NCI-H526 (cell line): ENCODE data around the gene PRKAR2B.

Source experiments
- DNase-seq, 2 experiments: peaks; one replicate each; lab custom pipeline; 2025; lab: John Stamatoyannopoulos, UW

PRKAR2B gene

DNA sequence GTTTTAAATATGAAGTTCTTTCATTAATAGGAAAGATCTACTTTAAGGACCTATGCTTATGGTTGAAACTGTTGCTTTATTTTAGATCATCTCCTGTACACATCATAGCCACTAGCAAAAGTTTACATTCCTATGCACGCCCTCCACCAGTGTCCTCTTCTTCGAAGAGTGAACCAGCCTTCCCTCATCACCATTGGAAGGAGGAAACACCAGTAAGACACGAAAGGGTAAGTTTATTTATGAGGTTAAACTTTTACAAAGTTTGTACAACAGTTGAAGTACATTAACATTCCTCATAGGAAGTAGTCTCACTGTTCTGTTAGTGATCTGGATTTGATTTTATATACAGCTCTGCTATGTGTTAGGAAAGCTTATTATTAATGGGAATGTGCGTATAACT is 141.2 kb downstream of the PRKAR2B start:
- no peak for DNase-seq

DNA sequence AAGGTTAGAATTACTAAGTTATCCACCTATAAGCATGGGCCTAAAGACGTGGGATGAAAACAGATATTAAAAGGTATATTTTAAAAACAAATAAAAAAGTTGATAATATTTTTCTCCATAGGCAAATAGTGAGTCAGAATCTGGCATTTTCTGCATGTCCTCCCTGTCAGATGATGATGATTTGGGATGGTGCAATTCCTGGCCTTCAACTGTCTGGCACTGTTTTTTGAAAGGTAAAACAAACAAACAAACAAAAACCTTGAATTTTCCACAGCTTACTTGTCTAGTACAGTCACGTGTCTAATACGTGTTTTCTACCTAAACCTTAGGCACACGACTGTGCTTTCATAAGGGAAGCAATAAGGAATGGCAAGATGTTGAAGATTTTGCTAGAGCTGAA is 141.7 kb downstream of the PRKAR2B start:
- no peak for DNase-seq

DNA sequence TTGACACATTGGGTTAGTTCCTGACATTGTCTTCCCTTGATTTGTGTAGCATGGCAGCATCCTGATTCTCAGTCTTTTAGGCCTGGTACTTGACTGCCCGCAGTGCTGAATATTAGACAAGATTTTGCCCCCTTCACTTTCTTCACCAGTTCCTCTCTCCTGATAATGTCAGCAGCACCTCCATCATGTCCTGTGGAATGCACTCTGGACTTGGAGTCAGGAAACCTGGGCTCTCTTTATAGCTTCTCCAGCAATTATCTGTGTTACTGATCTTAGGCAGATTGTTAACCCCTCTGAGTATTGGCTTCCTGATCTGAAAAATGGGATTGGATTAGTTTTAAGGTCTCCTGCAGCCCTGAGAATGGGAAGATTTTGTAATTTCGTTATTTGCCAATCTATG is 143.3 kb downstream of the PRKAR2B start:
- DNase-seq: no peak

DNA sequence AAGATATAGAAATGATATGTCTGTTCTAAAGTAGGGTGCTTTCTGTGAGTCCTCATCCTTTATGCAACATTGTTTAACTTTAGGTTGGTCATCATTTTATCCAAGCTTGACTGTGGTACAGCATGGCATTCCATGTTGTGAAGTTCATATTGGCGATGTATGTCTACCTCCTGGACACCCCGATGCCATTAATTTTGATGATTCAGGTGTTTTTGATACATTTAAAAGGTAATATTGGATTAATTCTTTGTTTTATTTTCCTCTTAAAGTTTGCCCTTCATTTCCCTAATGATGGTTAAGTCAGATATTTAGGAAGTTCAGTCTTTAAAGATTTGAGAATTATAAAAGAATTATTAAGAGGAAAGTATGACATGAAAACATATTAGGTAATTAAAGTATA is 145.6 kb downstream of the PRKAR2B start:
- no peak for DNase-seq

DNA sequence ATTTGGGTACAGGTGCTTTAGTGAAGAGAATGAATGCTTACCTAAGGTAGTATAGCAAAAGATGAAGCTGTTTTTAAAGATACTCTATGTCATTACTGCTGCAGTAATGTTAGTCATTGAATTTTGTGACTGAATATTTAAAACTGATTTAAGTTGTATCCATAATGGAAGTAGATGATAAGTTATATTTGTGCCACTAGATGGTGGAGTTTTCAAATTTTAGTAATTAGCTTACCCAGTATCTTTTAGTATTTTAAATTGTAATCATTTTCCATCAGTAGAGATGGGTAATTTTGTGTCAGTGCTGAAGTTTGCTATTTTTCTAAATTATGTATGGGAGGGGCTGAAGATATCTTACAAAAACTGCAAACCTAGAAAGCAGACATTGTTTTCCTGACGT is 149.5 kb downstream of the PRKAR2B start:
- DNase-seq: no peak

DNA sequence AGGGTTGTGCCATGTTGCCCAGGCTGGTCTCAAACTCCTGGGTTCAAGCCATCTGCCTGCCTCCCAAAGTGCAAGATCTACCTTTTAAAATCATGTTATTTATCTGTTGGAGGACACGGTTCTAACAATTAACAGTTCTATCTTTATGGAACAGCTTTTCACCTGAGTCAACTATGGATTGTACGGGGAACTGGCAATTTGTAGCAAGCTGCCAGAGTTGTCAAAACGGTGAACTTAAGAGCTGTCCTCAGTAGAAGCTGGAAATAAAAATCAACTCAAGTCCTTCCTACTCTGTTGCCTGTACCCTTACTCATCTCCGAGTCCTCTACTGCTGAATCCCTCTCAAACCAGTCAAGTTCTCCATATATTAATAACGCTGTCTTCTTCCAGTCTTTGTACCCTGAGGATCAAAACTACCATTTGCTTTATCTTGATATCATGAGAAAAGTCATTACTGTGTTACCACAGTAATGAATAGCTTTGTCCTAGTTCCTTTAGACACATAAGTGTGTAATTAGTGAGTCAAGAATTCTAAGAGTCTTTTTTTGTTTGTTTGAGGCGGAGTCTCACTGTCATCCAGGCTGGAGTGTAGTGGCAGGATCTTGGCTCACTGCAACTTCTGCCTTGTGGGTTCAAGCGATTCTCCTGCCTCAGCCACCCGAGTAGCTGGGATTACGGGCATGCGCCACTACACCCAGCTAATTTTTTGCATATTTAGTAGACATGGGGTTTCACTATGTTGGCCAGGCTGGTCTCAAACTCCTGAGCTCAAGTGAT is 152.5 kb downstream of the PRKAR2B start:
- no peak for DNase-seq

DNA sequence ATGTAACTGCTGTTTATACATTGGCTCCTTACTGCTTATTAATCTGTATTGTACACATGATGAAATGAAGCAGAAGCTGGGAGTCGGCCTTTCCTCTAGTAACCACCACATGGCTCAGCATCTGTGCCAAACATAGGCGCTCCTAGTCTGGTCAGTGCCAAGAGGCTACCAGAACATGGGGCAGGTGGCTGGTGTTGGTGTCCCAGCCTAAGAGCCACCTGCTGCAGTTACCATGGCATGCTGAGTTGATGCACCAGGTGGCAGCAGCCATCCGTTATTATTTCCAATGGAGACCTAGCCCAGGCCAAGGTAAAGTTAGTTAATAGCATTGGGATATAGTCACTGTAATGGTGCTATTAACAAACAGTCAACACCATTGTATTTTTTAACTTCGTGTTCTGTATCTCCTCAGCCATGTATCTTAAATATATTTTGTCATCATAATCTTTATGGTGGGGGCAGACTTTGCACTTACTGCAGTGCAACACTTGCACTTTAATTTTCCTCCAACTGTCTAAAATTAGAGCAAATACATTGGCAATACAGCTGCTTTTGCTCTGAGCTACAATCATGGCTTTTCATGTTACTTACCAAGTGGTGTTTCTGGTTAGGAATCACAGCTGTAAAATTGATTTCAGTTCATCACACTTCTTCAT is 157.4 kb downstream of the PRKAR2B start:
- DNase-seq: peak; percentile 38 to 84

DNA sequence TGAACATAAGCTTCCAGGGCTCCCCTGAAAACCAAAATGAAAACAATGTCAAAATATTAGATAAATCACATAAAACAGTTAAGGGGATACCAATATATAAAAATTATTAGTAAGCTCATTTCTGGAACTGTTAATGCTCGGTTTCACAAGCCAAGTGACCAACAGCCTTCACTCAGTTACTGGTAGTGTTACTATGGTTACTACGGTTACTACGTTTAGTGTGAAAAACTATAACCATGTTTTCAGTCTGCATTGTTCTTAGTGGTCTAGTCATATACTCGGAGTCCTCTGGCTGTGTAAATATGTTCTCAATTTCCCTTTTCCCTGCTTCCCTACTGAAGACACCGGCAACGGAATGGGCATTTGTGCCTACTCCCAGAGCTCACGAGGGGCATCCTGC is 159.1 kb downstream of the PRKAR2B start:
- no peak for DNase-seq

DNA sequence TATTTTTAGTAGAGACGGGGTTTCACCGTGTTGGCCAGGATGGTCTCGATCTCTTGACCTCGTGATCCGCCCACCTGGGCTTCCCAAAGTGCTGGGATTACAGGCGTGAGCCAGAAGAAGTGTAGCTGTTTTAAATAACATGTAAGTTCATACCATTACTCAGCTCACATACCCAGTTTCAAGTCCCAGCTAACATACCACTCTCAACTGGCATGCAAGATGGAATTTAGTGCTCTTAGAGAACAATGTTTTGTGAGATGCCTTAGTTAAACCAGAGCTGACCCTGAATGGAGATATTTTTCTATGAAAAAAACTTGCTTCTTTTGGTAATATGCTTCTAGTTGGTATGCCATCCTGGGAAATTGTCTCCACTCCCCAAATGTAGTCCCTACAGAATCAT is 161.6 kb downstream of the PRKAR2B start:
- no peak for DNase-seq

DNA sequence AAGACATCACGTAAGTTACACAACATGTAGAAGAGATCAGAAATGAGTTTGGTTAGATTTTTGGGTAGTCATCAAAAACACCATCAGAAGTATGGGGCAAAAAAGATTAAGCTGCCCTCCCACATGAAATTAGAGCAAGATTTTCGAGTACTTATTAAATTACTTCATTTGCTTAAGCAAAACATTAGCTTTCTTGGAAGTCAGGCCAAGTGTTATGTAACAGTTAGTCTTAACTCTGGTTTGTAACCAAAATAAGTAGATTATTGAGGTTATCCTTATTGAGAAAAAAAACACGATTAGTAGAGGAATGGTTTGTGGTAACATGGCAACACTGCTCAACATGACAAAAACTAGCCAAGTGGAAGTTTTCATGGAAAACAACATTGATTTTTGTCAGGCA is 162.2 kb downstream of the PRKAR2B start:
- no peak for DNase-seq

DNA sequence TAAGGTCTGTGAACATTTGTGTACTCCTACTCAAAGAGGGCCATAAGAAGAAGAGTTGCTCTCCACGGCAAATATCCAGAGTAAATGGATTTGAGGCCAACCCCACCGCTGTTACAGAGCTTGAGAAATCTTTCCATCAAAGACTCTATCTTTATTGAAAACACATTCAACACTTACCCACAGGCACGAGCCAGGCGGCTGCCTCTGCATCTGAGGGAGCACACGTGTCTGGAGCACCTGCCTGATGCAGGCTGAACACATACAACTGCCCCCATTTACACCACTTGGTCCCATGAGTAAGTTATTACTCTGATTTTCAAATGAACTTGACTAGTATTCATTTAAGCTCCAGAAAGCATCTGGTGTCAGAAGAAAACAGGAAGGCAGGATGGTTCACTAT is 163.0 kb downstream of the PRKAR2B start:
- DNase-seq: no peak

DNA sequence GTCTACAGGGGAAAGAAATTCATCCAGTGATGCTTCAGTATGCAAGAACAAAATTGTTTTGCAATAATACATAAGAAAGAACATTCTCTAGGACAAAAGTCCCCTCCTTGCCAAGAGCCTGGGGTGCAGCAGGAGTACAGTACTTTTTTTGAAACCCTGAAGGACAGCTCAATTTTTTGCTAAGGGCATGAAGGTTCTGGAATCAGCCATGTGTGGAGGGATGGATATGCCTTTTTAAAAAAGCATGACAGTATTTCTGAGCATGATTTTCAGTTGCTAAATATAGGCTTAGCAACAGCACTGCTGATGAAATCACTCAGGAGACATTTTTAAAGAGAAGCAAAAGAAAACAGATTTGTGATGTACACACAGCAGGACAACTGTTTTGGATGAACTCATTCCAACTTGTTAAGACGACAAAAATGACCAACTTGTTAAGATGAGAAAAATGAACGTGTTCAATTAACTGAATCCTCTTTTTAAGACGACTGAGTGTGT is 163.6 kb downstream of the PRKAR2B start:
- no peak for DNase-seq

DNA sequence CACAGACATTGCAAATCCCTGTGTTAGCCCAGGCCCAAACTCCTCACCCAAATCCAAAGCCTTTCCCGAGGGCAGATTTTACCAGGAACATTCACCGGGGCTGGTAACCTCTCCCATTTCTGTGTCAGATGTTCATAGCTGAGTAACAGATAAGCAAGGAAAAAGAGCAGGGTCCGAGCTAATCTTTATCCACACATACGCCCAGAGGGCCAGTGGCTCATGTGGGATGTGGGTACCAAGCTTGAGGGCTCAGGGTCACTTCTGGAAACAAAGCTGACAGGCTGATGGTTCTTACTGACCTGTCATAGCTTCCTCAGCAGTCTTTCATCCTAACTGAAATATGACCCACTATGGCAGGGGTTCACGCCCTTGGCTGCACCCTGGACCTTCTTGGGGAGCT is 164.1 kb downstream of the PRKAR2B start:
- no peak for DNase-seq

DNA sequence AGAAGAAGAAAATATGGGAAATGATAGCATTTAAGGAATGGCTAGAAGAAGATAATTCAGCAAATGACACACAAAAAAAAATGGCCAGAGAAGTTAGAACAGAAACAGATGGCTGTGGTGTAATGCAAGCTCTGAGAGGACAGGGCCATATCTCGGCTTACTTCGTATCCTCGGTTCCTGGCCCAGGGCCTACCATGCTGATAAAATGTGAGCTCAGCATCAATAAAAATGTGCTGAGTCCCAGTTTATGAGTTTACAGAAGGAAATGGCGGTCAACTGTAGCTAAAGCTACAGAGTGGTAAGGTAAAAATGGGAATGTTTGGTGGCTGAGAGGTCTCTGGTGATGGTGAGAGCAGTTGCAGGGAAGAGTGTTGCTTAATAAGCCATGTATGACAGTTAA is 165.1 kb downstream of the PRKAR2B start:
- DNase-seq: no peak

DNA sequence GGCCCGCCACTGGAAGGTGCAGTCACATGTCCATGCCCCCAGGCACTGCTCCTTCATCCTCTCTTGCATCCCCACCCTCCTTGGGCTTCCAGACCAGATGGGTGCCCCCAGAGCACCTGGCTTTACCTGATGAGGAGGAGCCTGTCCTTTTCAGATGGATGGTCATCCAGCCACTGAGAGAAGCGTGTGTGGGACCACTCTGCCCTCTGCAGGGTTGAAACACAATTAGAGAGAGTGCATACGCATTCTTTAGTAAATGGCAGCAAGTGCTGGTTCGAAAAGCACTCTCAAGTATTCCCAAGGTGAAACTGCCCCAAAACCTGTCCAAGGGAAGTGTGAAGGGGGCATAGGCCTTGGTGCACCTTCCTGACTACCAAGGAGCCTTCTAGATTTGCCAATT is 165.9 kb downstream of the PRKAR2B start:
- DNase-seq: no peak
